NCI-H510A (cell line): Measurements from ENCODE around the gene SMURF1.

Experiments
- DNase-seq: peaks from one replicate; lab custom pipeline; 2025; lab: John Stamatoyannopoulos, UW

SMURF1 gene

GRCh38 chr7:99005776-99006175 lies 138.1 kb downstream of the SMURF1 start:
- no peak for DNase-seq

- DNase-seq, result no peak
Measured at GRCh38 chr7:99004781-99005500, 139.0 kb downstream of the SMURF1 start.

- DNase-seq, result no peak
Measured at GRCh38 chr7:99004216-99004615, 139.7 kb downstream of the SMURF1 start.

- no peak for DNase-seq
Measured at GRCh38 chr7:99003419-99003818, 140.5 kb downstream of the SMURF1 start.

GRCh38 chr7:99002827-99003212 lies 141.1 kb downstream of the SMURF1 start:
- no peak for DNase-seq

GRCh38 chr7:99002148-99002826 lies 141.6 kb downstream of the SMURF1 start:
- no peak for DNase-seq

GRCh38 chr7:99001482-99002147 lies 142.3 kb downstream of the SMURF1 start:
- no peak for DNase-seq

GRCh38 chr7:99000904-99001465 lies 142.9 kb downstream of the SMURF1 start:
- no peak for DNase-seq

- no peak for DNase-seq
Measured at GRCh38 chr7:99000196-99000903, 143.6 kb downstream of the SMURF1 start.

- DNase-seq, result no peak
Measured at GRCh38 chr7:98998821-98999725, 144.8 kb downstream of the SMURF1 start.

- DNase-seq, result no peak
Measured at GRCh38 chr7:98997846-98998245, 146.1 kb downstream of the SMURF1 start.

- DNase-seq, result no peak
Measured at GRCh38 chr7:98996150-98996552, 147.8 kb downstream of the SMURF1 start.

GRCh38 chr7:98995523-98996149 lies 148.3 kb downstream of the SMURF1 start:
- no peak for DNase-seq

GRCh38 chr7:98995111-98995510 lies 148.8 kb downstream of the SMURF1 start:
- no peak for DNase-seq

GRCh38 chr7:98994046-98994944 lies 149.6 kb downstream of the SMURF1 start:
- DNase-seq, result no peak

- DNase-seq, result no peak
Measured at GRCh38 chr7:98993024-98993897, 150.6 kb downstream of the SMURF1 start.

GRCh38 chr7:98992076-98992475 lies 151.8 kb downstream of the SMURF1 start:
- no peak for DNase-seq

- no peak for DNase-seq
Measured at GRCh38 chr7:98991141-98991540, 152.8 kb downstream of the SMURF1 start.

- no peak for DNase-seq
Measured at GRCh38 chr7:98990356-98990755, 153.6 kb downstream of the SMURF1 start.
